Memory B cell (primary cell): Measurements from ENCODE around the gene COQ7.

Experiments
- ATAC-seq: fragments of 150-1000 bp; cut with Tn5 transposase; 2 replicates; pipeline ENCODE4 v1.10.0; 2021; ENCODE audit warnings: low read depth, mild to moderate bottlenecking, moderate library complexity
- DNase-seq, 2 donors: peaks; one replicate each; pipeline ENCODE4 v3.0.0; 2022; ENCODE audit warnings: low spot score in 2 of 2
- H3K27ac Mint-ChIP-seq: one replicate; pipeline ENCODE4 v1.8.0; 2022; ENCODE audit warnings: mild to moderate bottlenecking, moderate library complexity, mixed read lengths
- H3K27me3 Mint-ChIP-seq: one replicate; pipeline ENCODE4 v1.8.0; 2022; ENCODE audit warnings: mixed read lengths
- H3K36me3 Mint-ChIP-seq: one replicate; pipeline ENCODE4 v1.8.0; 2022; ENCODE audit warnings: mild to moderate bottlenecking, mixed read lengths
- H3K4me1 Mint-ChIP-seq: one replicate; pipeline ENCODE4 v1.8.0; 2022; ENCODE audit warnings: mixed read lengths
- H3K4me3 Mint-ChIP-seq: one replicate; pipeline ENCODE4 v1.8.0; 2022; ENCODE audit warnings: mild to moderate bottlenecking, moderate library complexity, mixed read lengths
- H3K9me3 Mint-ChIP-seq: one replicate; pipeline ENCODE4 v1.8.0; 2022; ENCODE audit warnings: mixed read lengths

Gene COQ7

GRCh38 chr16:19092653-19093410 is 25.4 kb downstream of the COQ7 start:
- peak overlapping the region; percentile 41 for H3K27ac Mint-ChIP-seq
- H3K9me3 Mint-ChIP-seq, result peaks cover 12% of the 10 kb centered on the region
- H3K4me1 Mint-ChIP-seq, result peaks cover 4% of the 10 kb centered on the region
- no peaks in the 10 kb centered on the region for H3K27me3 Mint-ChIP-seq
- DNase-seq (no peak), ATAC-seq (no peak)
- peaks cover 3% of the 10 kb centered on the region for H3K36me3 Mint-ChIP-seq
- H3K4me3 Mint-ChIP-seq, result no peak overlapping the region

- Mint-ChIP-seq H3K27ac (no peak overlapping the region), H3K36me3 (peaks cover 5% of the 10 kb centered on the region), H3K4me1 (peaks cover 4% of the 10 kb centered on the region), H3K9me3 (peaks cover 16% of the 10 kb centered on the region), H3K27me3 (no peaks in the 10 kb centered on the region), H3K4me3 (no peak overlapping the region)
- DNase-seq, result no peak
- no peak for ATAC-seq
Measured at GRCh38 chr16:19093631-19094541, 26.5 kb downstream of the COQ7 start.

GRCh38 chr16:19094542-19095365 is 27.3 kb downstream of the COQ7 start:
- peaks cover 5% of the 10 kb centered on the region for H3K36me3 Mint-ChIP-seq
- DNase-seq (no peak), ATAC-seq (peak; percentile 88)
- H3K27me3 Mint-ChIP-seq, result no peaks in the 10 kb centered on the region
- H3K4me1 Mint-ChIP-seq, result peaks cover 4% of the 10 kb centered on the region
- peak overlapping the region; percentile 59 for H3K27ac Mint-ChIP-seq
- peak overlapping the region; percentile 55 for H3K4me3 Mint-ChIP-seq
- peaks cover 16% of the 10 kb centered on the region for H3K9me3 Mint-ChIP-seq

GRCh38 chr16:19095654-19096053 is 28.2 kb downstream of the COQ7 start:
- Mint-ChIP-seq H3K4me3 (no peak overlapping the region), H3K4me1 (peaks cover 4% of the 10 kb centered on the region), H3K27ac (no peak overlapping the region), H3K36me3 (peaks cover 5% of the 10 kb centered on the region), H3K9me3 (peaks cover 16% of the 10 kb centered on the region), H3K27me3 (no peaks in the 10 kb centered on the region)
- peak; percentile 31 for ATAC-seq
- DNase-seq, result no peak

GRCh38 chr16:19098173-19098572 is 30.8 kb downstream of the COQ7 start:
- H3K36me3 Mint-ChIP-seq, result peaks cover 3% of the 10 kb centered on the region
- DNase-seq, result no peak
- H3K4me3 Mint-ChIP-seq, result no peak overlapping the region
- H3K9me3 Mint-ChIP-seq, result peaks cover 7% of the 10 kb centered on the region
- no peak overlapping the region for H3K27ac Mint-ChIP-seq
- H3K4me1 Mint-ChIP-seq, result peaks cover 4% of the 10 kb centered on the region
- no peak for ATAC-seq
- no peaks in the 10 kb centered on the region for H3K27me3 Mint-ChIP-seq

- Mint-ChIP-seq H3K27me3 (no peaks in the 10 kb centered on the region), H3K4me1 (no peaks in the 10 kb centered on the region), H3K36me3 (peaks cover 3% of the 10 kb centered on the region), H3K27ac (no peak overlapping the region), H3K4me3 (no peak overlapping the region), H3K9me3 (peaks cover 5% of the 10 kb centered on the region)
- no peak for ATAC-seq
- DNase-seq, result no peak
Measured at GRCh38 chr16:19102187-19102872, 34.9 kb downstream of the COQ7 start.

GRCh38 chr16:19104607-19105006 is 37.2 kb downstream of the COQ7 start:
- H3K4me1 Mint-ChIP-seq, result no peaks in the 10 kb centered on the region
- no peak overlapping the region for H3K4me3 Mint-ChIP-seq
- DNase-seq (no peak), ATAC-seq (no peak)
- H3K27me3 Mint-ChIP-seq, result no peaks in the 10 kb centered on the region
- H3K27ac Mint-ChIP-seq, result no peak overlapping the region
- H3K9me3 Mint-ChIP-seq, result no peaks in the 10 kb centered on the region
- H3K36me3 Mint-ChIP-seq, result no peaks in the 10 kb centered on the region

- no peak overlapping the region for H3K4me3 Mint-ChIP-seq
- H3K36me3 Mint-ChIP-seq, result no peaks in the 10 kb centered on the region
- no peak overlapping the region for H3K27ac Mint-ChIP-seq
- no peak for ATAC-seq
- no peak for DNase-seq
- H3K27me3 Mint-ChIP-seq, result no peaks in the 10 kb centered on the region
- no peaks in the 10 kb centered on the region for H3K4me1 Mint-ChIP-seq
- H3K9me3 Mint-ChIP-seq, result no peaks in the 10 kb centered on the region
Measured at GRCh38 chr16:19105131-19105530, 37.7 kb downstream of the COQ7 start.

- DNase-seq (no peak), ATAC-seq (no peak)
- Mint-ChIP-seq H3K4me1 (no peaks in the 10 kb centered on the region), H3K27ac (no peak overlapping the region), H3K4me3 (no peak overlapping the region), H3K9me3 (no peaks in the 10 kb centered on the region), H3K36me3 (no peaks in the 10 kb centered on the region), H3K27me3 (no peaks in the 10 kb centered on the region)
Measured at GRCh38 chr16:19105891-19106624, 38.6 kb downstream of the COQ7 start.

GRCh38 chr16:19106625-19107020 is 39.2 kb downstream of the COQ7 start:
- Mint-ChIP-seq H3K9me3 (no peaks in the 10 kb centered on the region), H3K4me3 (no peak overlapping the region), H3K27me3 (no peaks in the 10 kb centered on the region), H3K27ac (no peak overlapping the region), H3K36me3 (no peaks in the 10 kb centered on the region), H3K4me1 (no peaks in the 10 kb centered on the region)
- ATAC-seq (no peak), DNase-seq (no peak)

- no peak for DNase-seq
- Mint-ChIP-seq H3K36me3 (no peaks in the 10 kb centered on the region), H3K9me3 (no peaks in the 10 kb centered on the region), H3K4me3 (no peak overlapping the region), H3K27me3 (peaks cover 2% of the 10 kb centered on the region), H3K27ac (peak overlapping the region; percentile 20), H3K4me1 (peaks cover 4% of the 10 kb centered on the region)
- ATAC-seq, result no peak
Measured at GRCh38 chr16:19108409-19109287, 41.2 kb downstream of the COQ7 start.

- H3K27ac Mint-ChIP-seq, result no peak overlapping the region
- no peaks in the 10 kb centered on the region for H3K9me3 Mint-ChIP-seq
- no peaks in the 10 kb centered on the region for H3K36me3 Mint-ChIP-seq
- no peak for ATAC-seq
- peaks cover 2% of the 10 kb centered on the region for H3K27me3 Mint-ChIP-seq
- H3K4me1 Mint-ChIP-seq, result peaks cover 4% of the 10 kb centered on the region
- DNase-seq, result no peak
- H3K4me3 Mint-ChIP-seq, result no peak overlapping the region
Measured at GRCh38 chr16:19109288-19109664, 41.9 kb downstream of the COQ7 start.
